HepG2 (cell line): Measurements from ENCODE around the gene CSKMT. TPM values are rescaled to one million over a fixed set of nuclear protein-coding genes. Genes with fewer than 3 reads are reported as not detected.

Experiments
- CEBPB ChIP-seq: IDR thresholded peaks from 2 replicates; pipeline ENCODE4 v1.6.1; 2011; ENCODE audit warnings: low read depth, low read length, improper control_type of control experiment, borderline replicate concordance
- FOXJ3 ChIP-seq: sonication (generic); formaldehyde crosslinking; IDR thresholded peaks from 2 replicates; pipeline ENCODE4 v1.4.0; 2020; ENCODE audit warnings: missing genetic modification reagents, mild to moderate bottlenecking, borderline replicate concordance
- RARA ChIP-seq: IDR thresholded peaks from 2 replicates; pipeline ENCODE4 v1.6.1; 2016; ENCODE audit warnings: missing genetic modification reagents, missing compliant biosample characterization
- RFX3 ChIP-seq: IDR thresholded peaks from 2 replicates; pipeline ENCODE4 v1.6.1; 2016; ENCODE audit warnings: missing biosample characterization, missing genetic modification reagents
- ZBTB21 ChIP-seq: sonication (generic); formaldehyde crosslinking; IDR thresholded peaks from 2 replicates; pipeline ENCODE4 v1.4.0; 2020; ENCODE audit warnings: missing genetic modification reagents
- ZKSCAN1 ChIP-seq: fragments of 150-350 bp; IDR thresholded peaks from 2 replicates; pipeline ENCODE4 v1.6.1; 2014; ENCODE audit warnings: low read length
- ZNF17 ChIP-seq: sonication (generic); formaldehyde crosslinking; IDR thresholded peaks from 2 replicates; pipeline ENCODE4 v1.5.0; 2020; ENCODE audit warnings: mild to moderate bottlenecking, missing genetic modification reagents
- ZNF672 ChIP-seq: sonication (generic); formaldehyde crosslinking; IDR thresholded peaks from 2 replicates; pipeline ENCODE4 v1.8.1; 2022; ENCODE audit warnings: missing genetic modification reagents
- ZNF816 ChIP-seq: sonication (generic); formaldehyde crosslinking; IDR thresholded peaks from 2 replicates; pipeline ENCODE4 v1.8.0; 2022; ENCODE audit warnings: missing genetic modification reagents, mild to moderate bottlenecking, borderline replicate concordance
- polyA plus RNA-seq, 8 experiments: library from polyadenylated mRNA; depleted of rRNA in 3 of 8; stranded (reverse) in 7 of 8; unstranded in 1 of 8; fragments of >200 nt; fragmentation: Illumina TruSeq in 4 of 8; extraction: Trizol in 4 of 8; gene quantifications; 2 replicates each; pipeline versions ENCODE4 v1.2.1 to v1.2.3, GENCODE V29; 2011 to 2016; ENCODE audit warnings: low read depth in 4 of 8, missing spikeins in 1 of 8, mixed read lengths in 1 of 8; ENCODE audit not compliant: insufficient read depth in 1 of 8
- total RNA-seq, 5 experiments: library from RNA; depleted of rRNA; stranded (reverse); fragments of >200 nt; fragmentation: Illumina TruSeq; extraction: Trizol; gene quantifications; 2 replicates each; pipeline ENCODE4 v1.2.3, GENCODE V29; 2016; ENCODE audit warnings: low read depth in 1 of 5
- TF ChIP-seq, protein P1 (sequence below): sonication (generic); formaldehyde crosslinking; conservative IDR thresholded peaks from 2 replicates; pipeline ENCODE4 v1.4.0; 2020; ENCODE audit warnings: mild to moderate bottlenecking, missing genetic modification reagents, moderate library complexity
- TF ChIP-seq, protein P2 (sequence below): sonication (generic); formaldehyde crosslinking; IDR thresholded peaks from 2 replicates; pipeline ENCODE4 v1.9.0; 2021; ENCODE audit warnings: missing genetic modification reagents, borderline replicate concordance
- TF ChIP-seq, protein P3 (sequence below): sonication (generic); formaldehyde crosslinking; IDR thresholded peaks from 2 replicates; pipeline ENCODE4 v1.5.0; 2020; ENCODE audit warnings: mild to moderate bottlenecking, low read depth, missing genetic modification reagents, borderline replicate concordance
- TF ChIP-seq, protein P4 (sequence below): sonication (generic); formaldehyde crosslinking; IDR thresholded peaks from 2 replicates; pipeline ENCODE4 v1.4.0; 2020; ENCODE audit warnings: missing genetic modification reagents
- TF ChIP-seq, protein P5 (sequence below): sonication (generic); formaldehyde crosslinking; IDR thresholded peaks from 2 replicates; pipeline ENCODE4 v1.5.1; 2020; ENCODE audit warnings: mild to moderate bottlenecking, moderate library complexity, missing genetic modification reagents
- TF ChIP-seq, protein P6 (sequence below): sonication (generic); formaldehyde crosslinking; IDR thresholded peaks from 2 replicates; pipeline ENCODE4 v1.4.0; 2020; ENCODE audit warnings: mild to moderate bottlenecking, missing genetic modification reagents

The CSKMT gene
- total and polyA plus RNA-seq, 2 of the 13 experiments (the other 11 are each of a cell fraction or from before 2014, with no cell fraction given): 7.6 to 31.8 TPM

DNA sequence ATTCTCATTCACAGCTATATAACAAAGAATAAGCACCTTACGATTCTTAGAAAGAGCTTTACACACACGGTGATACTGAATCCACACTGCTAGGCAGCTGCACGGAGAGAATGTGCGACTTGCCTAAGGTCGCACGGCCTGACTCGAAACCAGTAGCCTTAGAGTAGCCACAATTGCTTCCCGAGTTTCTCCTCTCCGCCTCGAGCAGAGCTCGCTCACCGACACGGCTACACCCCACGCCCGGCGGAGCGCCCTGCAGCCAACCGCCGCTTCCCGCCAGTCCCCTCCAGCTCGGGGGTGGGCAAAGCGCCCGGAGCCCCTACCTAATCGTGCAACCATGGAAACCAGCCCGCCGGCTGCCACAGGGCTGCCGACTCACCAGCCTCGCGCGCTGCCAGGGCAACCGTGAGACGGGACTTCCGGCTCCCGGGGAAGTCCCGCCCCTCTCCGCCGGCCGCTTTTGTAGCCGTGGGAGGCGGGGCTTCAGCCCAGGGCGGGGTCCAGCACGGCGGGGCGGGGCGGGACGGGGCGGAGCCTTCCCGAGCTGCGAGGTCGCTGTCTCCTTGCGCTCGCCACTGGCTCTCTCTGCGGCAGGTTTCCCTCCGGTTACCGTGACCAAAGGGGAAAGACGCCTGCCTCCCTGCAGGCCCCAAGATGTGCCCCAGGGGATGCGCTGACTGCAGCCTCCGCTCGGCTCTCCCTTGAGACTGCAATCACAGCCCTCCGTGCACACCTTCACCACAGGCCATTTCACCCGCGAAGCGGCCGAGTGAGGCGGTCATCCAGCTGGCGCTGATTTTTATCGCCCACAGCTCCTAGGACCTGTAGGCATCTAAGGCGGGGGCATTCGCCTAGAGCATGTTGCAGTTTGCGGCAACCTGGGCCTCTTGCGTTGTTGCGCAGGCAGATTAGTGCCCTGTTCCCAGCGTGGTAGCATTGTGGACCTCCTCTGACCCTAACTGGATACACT lies 41.1 kb downstream of the CSKMT start (continued):
- TF ChIP-seq, protein P1, sequence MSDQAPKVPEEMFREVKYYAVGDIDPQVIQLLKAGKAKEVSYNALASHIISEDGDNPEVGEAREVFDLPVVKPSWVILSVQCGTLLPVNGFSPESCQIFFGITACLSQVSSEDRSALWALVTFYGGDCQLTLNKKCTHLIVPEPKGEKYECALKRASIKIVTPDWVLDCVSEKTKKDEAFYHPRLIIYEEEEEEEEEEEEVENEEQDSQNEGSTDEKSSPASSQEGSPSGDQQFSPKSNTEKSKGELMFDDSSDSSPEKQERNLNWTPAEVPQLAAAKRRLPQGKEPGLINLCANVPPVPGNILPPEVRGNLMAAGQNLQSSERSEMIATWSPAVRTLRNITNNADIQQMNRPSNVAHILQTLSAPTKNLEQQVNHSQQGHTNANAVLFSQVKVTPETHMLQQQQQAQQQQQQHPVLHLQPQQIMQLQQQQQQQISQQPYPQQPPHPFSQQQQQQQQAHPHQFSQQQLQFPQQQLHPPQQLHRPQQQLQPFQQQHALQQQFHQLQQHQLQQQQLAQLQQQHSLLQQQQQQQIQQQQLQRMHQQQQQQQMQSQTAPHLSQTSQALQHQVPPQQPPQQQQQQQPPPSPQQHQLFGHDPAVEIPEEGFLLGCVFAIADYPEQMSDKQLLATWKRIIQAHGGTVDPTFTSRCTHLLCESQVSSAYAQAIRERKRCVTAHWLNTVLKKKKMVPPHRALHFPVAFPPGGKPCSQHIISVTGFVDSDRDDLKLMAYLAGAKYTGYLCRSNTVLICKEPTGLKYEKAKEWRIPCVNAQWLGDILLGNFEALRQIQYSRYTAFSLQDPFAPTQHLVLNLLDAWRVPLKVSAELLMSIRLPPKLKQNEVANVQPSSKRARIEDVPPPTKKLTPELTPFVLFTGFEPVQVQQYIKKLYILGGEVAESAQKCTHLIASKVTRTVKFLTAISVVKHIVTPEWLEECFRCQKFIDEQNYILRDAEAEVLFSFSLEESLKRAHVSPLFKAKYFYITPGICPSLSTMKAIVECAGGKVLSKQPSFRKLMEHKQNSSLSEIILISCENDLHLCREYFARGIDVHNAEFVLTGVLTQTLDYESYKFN: no peak
- TF ChIP-seq, protein P2, sequence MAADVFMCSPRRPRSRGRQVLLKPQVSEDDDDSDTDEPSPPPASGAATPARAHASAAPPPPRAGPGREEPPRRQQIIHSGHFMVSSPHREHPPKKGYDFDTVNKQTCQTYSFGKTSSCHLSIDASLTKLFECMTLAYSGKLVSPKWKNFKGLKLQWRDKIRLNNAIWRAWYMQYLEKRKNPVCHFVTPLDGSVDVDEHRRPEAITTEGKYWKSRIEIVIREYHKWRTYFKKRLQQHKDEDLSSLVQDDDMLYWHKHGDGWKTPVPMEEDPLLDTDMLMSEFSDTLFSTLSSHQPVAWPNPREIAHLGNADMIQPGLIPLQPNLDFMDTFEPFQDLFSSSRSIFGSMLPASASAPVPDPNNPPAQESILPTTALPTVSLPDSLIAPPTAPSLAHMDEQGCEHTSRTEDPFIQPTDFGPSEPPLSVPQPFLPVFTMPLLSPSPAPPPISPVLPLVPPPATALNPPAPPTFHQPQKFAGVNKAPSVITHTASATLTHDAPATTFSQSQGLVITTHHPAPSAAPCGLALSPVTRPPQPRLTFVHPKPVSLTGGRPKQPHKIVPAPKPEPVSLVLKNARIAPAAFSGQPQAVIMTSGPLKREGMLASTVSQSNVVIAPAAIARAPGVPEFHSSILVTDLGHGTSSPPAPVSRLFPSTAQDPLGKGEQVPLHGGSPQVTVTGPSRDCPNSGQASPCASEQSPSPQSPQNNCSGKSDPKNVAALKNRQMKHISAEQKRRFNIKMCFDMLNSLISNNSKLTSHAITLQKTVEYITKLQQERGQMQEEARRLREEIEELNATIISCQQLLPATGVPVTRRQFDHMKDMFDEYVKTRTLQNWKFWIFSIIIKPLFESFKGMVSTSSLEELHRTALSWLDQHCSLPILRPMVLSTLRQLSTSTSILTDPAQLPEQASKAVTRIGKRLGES: no peak
- TF ChIP-seq ZNF672 (no peak), RFX3 (peak; percentile 87), ZKSCAN1 (no peak), FOXJ3 (CRISPR knock-in tag) (no peak), CEBPB (no peak), ZBTB21 (CRISPR knock-in tag) (no peak), ZNF17 (CRISPR knock-in tag) (no peak), ZNF816 (no peak), RARA (CRISPR knock-in tag) (no peak)
- TF ChIP-seq, protein P3, sequence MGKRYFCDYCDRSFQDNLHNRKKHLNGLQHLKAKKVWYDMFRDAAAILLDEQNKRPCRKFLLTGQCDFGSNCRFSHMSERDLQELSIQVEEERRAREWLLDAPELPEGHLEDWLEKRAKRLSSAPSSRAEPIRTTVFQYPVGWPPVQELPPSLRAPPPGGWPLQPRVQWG (CRISPR knock-in tag): no peak
- TF ChIP-seq, protein P4, sequence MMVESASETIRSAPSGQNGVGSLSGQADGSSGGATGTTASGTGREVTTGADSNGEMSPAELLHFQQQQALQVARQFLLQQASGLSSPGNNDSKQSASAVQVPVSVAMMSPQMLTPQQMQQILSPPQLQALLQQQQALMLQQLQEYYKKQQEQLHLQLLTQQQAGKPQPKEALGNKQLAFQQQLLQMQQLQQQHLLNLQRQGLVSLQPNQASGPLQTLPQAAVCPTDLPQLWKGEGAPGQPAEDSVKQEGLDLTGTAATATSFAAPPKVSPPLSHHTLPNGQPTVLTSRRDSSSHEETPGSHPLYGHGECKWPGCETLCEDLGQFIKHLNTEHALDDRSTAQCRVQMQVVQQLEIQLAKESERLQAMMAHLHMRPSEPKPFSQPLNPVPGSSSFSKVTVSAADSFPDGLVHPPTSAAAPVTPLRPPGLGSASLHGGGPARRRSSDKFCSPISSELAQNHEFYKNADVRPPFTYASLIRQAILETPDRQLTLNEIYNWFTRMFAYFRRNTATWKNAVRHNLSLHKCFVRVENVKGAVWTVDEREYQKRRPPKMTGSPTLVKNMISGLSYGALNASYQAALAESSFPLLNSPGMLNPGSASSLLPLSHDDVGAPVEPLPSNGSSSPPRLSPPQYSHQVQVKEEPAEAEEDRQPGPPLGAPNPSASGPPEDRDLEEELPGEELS (CRISPR knock-in tag): no peak
- TF ChIP-seq, protein P5, sequence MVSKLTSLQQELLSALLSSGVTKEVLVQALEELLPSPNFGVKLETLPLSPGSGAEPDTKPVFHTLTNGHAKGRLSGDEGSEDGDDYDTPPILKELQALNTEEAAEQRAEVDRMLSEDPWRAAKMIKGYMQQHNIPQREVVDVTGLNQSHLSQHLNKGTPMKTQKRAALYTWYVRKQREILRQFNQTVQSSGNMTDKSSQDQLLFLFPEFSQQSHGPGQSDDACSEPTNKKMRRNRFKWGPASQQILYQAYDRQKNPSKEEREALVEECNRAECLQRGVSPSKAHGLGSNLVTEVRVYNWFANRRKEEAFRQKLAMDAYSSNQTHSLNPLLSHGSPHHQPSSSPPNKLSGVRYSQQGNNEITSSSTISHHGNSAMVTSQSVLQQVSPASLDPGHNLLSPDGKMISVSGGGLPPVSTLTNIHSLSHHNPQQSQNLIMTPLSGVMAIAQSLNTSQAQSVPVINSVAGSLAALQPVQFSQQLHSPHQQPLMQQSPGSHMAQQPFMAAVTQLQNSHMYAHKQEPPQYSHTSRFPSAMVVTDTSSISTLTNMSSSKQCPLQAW (CRISPR knock-in tag): peak; percentile 82
- TF ChIP-seq, protein P6, sequence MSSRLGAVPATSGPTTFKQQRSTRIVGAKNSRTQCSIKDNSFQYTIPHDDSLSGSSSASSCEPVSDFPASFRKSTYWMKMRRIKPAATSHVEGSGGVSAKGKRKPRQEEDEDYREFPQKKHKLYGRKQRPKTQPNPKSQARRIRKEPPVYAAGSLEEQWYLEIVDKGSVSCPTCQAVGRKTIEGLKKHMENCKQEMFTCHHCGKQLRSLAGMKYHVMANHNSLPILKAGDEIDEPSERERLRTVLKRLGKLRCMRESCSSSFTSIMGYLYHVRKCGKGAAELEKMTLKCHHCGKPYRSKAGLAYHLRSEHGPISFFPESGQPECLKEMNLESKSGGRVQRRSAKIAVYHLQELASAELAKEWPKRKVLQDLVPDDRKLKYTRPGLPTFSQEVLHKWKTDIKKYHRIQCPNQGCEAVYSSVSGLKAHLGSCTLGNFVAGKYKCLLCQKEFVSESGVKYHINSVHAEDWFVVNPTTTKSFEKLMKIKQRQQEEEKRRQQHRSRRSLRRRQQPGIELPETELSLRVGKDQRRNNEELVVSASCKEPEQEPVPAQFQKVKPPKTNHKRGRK (CRISPR knock-in tag): no peak
